Brain microvascular endothelial cell (primary cell): ENCODE data around the gene CEACAM18.

Experiments used
- DNase-seq: peaks from one replicate; pipeline ENCODE4 v3.0.0-alpha.2; 2020
- H3K27ac ChIP-seq: fragments of 250-450 bp; sonication (Bioruptor Pico); 2 replicates; pipeline ENCODE4 v1.5.1; 2020; ENCODE audit warnings: mild to moderate bottlenecking, moderate library complexity
- H3K27me3 ChIP-seq: fragments of 250-450 bp; sonication (Bioruptor Pico); replicated peaks from 2 replicates; pipeline ENCODE4 v1.5.1; 2020; ENCODE audit warnings: mild to moderate bottlenecking
- H3K36me3 ChIP-seq: fragments of 250-450 bp; sonication (Bioruptor Pico); replicated peaks from 2 replicates; pipeline ENCODE4 v1.5.1; 2020; ENCODE audit warnings: mild to moderate bottlenecking
- H3K4me3 ChIP-seq: 2 replicates; pipeline ENCODE4 v1.5.1; 2011; ENCODE audit warnings: low read depth, mild to moderate bottlenecking, control low read depth, low read length, moderate library complexity
- CTCF ChIP-seq: IDR thresholded peaks from 2 replicates; pipeline ENCODE4 v1.5.1; 2011; ENCODE audit warnings: low read depth, mild to moderate bottlenecking, moderate library complexity, low read length, control low read depth, inconsistent platforms; ENCODE audit errors: missing control alignments
- in situ Hi-C: cut with HindIII; loops from 2 replicates; pipeline ENCODE4 v1.10.0; 2017; ENCODE audit warnings: low sequenced_read_pairs, low pct_ligation_motif_present

CEACAM18 gene

GRCh38 chr19:51478381-51479234 lies at the start of gene CEACAM18:
CEACAM18 (plus strand) TSS chr19:51478539.
- in situ Hi-C loops, result no loop called here

GRCh38 chr19:51430221-51430620 lies 48.1 kb upstream of the CEACAM18 start:
- H3K27me3 ChIP-seq, result no peaks in the 10 kb centered on the region
- TF ChIP-seq CTCF, result no peak
- in situ Hi-C loops, result no loop called here
- DNase-seq, result no peak
- no peak overlapping the region for H3K27ac ChIP-seq
- H3K36me3 ChIP-seq, result no peaks in the 10 kb centered on the region
- H3K4me3 ChIP-seq, result no peak overlapping the region

More at GRCh38 chr19:51478381-51479234, at the start of gene CEACAM18:
- H3K27me3 ChIP-seq, result no peaks in the 10 kb centered on the region
- H3K27ac ChIP-seq, result no peak within 1 kb of the TSS
- H3K36me3 ChIP-seq, result no peaks in the 10 kb centered on the region
- no peak for DNase-seq
- TF ChIP-seq CTCF, result no peak
- H3K4me3 ChIP-seq, result no peak within 1 kb of the TSS

GRCh38 chr19:51431124-51431523 lies 47.2 kb upstream of the CEACAM18 start:
- in situ Hi-C loops, result no loop called here
- Histone ChIP-seq H3K4me3 (no peak overlapping the region), H3K27me3 (no peaks in the 10 kb centered on the region), H3K36me3 (no peaks in the 10 kb centered on the region), H3K27ac (no peak overlapping the region)
- TF ChIP-seq CTCF, result no peak
- no peak for DNase-seq

GRCh38 chr19:51433043-51433442 lies 45.3 kb upstream of the CEACAM18 start:
- no peak for TF ChIP-seq CTCF
- Histone ChIP-seq H3K27ac (no peak overlapping the region), H3K4me3 (no peak overlapping the region), H3K36me3 (no peaks in the 10 kb centered on the region), H3K27me3 (no peaks in the 10 kb centered on the region)
- DNase-seq, result no peak
- in situ Hi-C loops, result no loop called here

GRCh38 chr19:51434456-51434855 lies 43.9 kb upstream of the CEACAM18 start:
- no peaks in the 10 kb centered on the region for H3K36me3 ChIP-seq
- TF ChIP-seq CTCF, result no peak
- no peak for DNase-seq
- H3K27ac ChIP-seq, result no peak overlapping the region
- no peak overlapping the region for H3K4me3 ChIP-seq
- no peaks in the 10 kb centered on the region for H3K27me3 ChIP-seq
- in situ Hi-C loops, result no loop called here
